Epidermal melanocyte (primary cell): ENCODE measurements around the gene STPG2.

Experiments
- DNase-seq: peaks from one replicate; pipeline ENCODE4 v3.0.0; 2011; ENCODE audit warnings: low spot score; ENCODE audit not compliant: insufficient read length

STPG2 gene

GRCh38 chr4:97828646-97829045, 314.6 kb downstream of the STPG2 start:
- no peak for DNase-seq

- no peak for DNase-seq
These were observed 324.0 kb downstream of the STPG2 start for GRCh38 chr4:97819294-97819693.

- DNase-seq: no peak
These were observed 330.5 kb downstream of the STPG2 start for GRCh38 chr4:97812768-97813167.

GRCh38 chr4:97786306-97786920, 356.9 kb downstream of the STPG2 start:
- DNase-seq: no peak

GRCh38 chr4:97778174-97778573, 365.1 kb downstream of the STPG2 start:
- no peak for DNase-seq

GRCh38 chr4:97774347-97774989, 368.8 kb downstream of the STPG2 start:
- no peak for DNase-seq

GRCh38 chr4:97770222-97770621, 373.1 kb downstream of the STPG2 start:
- DNase-seq: no peak

- DNase-seq: no peak
These were observed 381.2 kb downstream of the STPG2 start for GRCh38 chr4:97762115-97762512.

GRCh38 chr4:97761445-97762114, 381.7 kb downstream of the STPG2 start:
- no peak for DNase-seq

- no peak for DNase-seq
These were observed 383.5 kb downstream of the STPG2 start for GRCh38 chr4:97759785-97760184.

- no peak for DNase-seq
These were observed 390.7 kb downstream of the STPG2 start for GRCh38 chr4:97752599-97752998.

GRCh38 chr4:97747945-97748344, 395.3 kb downstream of the STPG2 start:
- no peak for DNase-seq

GRCh38 chr4:97720869-97721432, 422.3 kb downstream of the STPG2 start:
- DNase-seq: no peak

- no peak for DNase-seq
These were observed 452.1 kb downstream of the STPG2 start for GRCh38 chr4:97691111-97691605.

- no peak for DNase-seq
These were observed 472.5 kb downstream of the STPG2 start for GRCh38 chr4:97670703-97671269.

GRCh38 chr4:97665553-97665952, 477.7 kb downstream of the STPG2 start:
- DNase-seq: no peak

- no peak for DNase-seq
These were observed 478.5 kb downstream of the STPG2 start for GRCh38 chr4:97664741-97665140.

GRCh38 chr4:97662133-97662532, 481.1 kb downstream of the STPG2 start:
- no peak for DNase-seq

GRCh38 chr4:97656044-97656720, 487.1 kb downstream of the STPG2 start:
- DNase-seq: no peak

GRCh38 chr4:97653701-97654100, 489.6 kb downstream of the STPG2 start:
- no peak for DNase-seq

- DNase-seq: no peak
These were observed 496.3 kb downstream of the STPG2 start for GRCh38 chr4:97646997-97647396.
